HG03280 (cell line): ENCODE results near the gene SDK1.
A peak's percentile ranks its signal among the peaks of the same experiment; 100 is the strongest.
"Not testable (repeated sequence)": the region's sequence is repeated elsewhere in the genome, so short reads cannot be mapped to it uniquely, and the experiment has no call there.

ENCODE experiments used
- ATAC-seq: cut with Tn5 transposase; IDR thresholded peaks from one replicate; pipeline ENCODE4 v1.9.1; 2021; ENCODE audit warnings: mild to moderate bottlenecking, moderate library complexity; ENCODE audit not compliant: unreplicated experiment

The SDK1 gene

GRCh38 chr7:3943779-3944520 lies 642.9 kb downstream of the SDK1 start:
- ATAC-seq = no peak

DNA sequence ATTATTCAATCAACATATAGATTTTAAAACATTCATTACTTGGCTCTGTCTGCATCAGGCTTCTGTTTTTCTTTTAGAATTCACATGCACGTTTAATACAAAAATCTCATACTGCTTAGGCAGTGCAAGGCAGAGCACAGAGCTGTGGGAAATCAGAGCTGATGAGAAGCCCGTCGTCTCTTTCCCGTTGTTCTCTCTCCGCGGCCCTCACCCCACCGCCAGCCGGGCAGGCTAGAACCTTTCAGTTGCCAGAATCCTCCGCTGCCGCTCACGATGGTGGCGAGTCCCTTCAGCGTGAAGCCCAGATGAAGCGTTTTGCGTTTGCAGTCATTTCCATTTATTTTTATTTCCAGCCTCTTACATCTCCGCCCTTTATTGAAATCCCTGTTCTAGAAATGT lies 648.2 kb downstream of the SDK1 start:
- ATAC-seq = no peak

GRCh38 chr7:3950249-3950648 lies 649.2 kb downstream of the SDK1 start:
- no peak for ATAC-seq

- no peak for ATAC-seq
Observed at GRCh38 chr7:3951316-3952055, 650.4 kb downstream of the SDK1 start.

GRCh38 chr7:3953133-3953532 lies 652.1 kb downstream of the SDK1 start:
- no peak for ATAC-seq

DNA sequence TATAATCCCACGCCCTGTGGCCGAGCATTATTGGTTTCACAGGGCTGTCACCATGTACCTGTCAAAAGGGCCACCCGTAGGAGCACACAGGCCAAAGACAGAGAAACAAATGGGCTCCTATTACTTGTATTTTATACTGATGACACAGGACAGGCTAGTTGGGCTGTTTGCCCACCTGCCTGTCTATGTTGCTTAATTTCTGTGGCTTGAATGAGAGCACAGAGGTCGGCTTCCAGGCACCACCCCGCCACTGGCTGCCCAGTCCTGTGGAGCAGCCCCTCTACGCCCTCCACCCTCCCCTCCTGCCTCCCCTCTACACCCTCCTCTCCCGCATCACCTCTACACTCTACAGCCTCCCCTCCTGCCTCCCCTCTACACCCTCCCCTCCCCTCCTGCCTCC lies 652.9 kb downstream of the SDK1 start:
- ATAC-seq = no peak

DNA sequence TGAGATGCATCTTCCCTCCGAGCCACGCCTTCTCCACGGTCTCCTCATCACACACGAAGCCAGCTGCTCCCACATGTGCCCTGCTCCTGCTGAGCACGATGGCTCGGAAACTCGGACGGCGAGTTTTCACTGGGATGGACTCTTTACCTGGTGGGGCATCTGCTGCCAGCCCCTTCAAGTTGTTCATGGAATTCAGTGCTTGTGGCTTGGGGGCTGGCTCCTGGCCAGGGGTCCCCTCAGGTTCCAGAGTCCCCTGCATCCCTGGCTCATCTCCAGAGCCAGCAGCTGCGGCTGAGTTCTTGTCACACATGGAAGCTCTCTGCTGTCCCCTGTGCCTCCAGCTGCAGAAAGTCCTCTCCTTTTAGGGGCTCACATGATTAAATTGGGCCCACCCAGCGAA lies 654.0 kb downstream of the SDK1 start:
- no peak for ATAC-seq

- ATAC-seq = peak; percentile 65
Observed at GRCh38 chr7:3955751-3956696, 655.0 kb downstream of the SDK1 start.

GRCh38 chr7:3956949-3957348 lies 655.9 kb downstream of the SDK1 start:
- peak; percentile 64 for ATAC-seq

GRCh38 chr7:3957472-3958108 lies 656.5 kb downstream of the SDK1 start:
- peak; percentile 36 for ATAC-seq

DNA sequence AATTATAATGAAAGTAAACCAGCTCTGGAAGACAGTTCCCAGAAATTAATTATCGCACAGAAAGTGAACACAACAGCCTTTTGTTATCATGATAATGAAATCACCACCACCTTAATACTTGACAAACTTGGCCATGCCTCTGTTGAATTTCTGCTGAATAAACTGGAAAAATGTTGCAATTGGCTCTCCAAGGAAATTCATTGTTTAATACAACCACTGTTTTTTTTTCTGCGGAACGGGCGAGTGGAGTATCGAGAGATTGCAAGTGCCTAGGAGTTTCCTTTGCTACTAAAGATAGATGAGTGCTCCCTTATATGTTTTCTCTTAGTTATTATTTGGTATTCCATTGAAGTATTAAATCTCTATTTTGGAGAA lies 657.0 kb downstream of the SDK1 start:
- no peak for ATAC-seq

GRCh38 chr7:3959364-3959763 lies 658.3 kb downstream of the SDK1 start:
- no peak for ATAC-seq

GRCh38 chr7:3960050-3960763 lies 659.2 kb downstream of the SDK1 start:
- ATAC-seq = no peak

DNA sequence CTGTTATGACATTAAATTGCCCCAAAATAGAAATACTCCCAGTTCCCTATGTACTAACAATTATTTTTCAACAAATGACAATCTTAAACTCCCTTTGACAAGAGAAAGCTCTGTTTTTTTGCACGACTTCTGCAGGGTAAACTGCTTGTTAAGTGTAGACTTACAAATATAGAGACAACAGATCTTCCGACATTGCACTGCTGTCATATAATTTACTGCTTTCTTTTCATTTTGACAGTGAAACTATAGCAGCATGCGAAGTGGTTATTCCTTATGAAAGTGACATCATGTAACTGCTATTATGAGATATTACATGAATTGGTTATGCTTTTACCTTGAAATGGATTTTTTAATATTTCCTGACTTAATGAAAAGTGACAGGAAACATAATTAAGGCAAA lies 659.9 kb downstream of the SDK1 start:
- no peak for ATAC-seq

- no peak for ATAC-seq
Observed at GRCh38 chr7:3961857-3962503, 660.9 kb downstream of the SDK1 start.

DNA sequence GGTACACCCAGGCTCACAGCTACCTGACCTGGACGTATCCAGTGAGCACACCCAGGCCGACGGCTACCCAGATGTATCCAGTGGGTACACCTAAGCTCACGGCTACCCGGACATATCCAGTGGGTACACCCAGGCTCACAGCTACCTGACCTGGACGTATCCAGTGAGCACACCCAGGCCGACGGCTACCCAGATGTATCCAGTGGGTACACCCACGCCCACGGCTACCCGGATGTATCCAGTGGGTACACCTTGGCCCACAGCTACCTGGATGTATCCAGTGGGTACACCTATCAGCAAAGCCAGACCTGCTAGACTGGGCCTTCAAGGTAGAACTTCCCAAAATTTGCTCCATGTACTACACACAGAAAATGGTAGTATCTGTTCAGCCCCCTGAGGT lies 662.7 kb downstream of the SDK1 start:
- not testable (repeated sequence) for ATAC-seq

DNA sequence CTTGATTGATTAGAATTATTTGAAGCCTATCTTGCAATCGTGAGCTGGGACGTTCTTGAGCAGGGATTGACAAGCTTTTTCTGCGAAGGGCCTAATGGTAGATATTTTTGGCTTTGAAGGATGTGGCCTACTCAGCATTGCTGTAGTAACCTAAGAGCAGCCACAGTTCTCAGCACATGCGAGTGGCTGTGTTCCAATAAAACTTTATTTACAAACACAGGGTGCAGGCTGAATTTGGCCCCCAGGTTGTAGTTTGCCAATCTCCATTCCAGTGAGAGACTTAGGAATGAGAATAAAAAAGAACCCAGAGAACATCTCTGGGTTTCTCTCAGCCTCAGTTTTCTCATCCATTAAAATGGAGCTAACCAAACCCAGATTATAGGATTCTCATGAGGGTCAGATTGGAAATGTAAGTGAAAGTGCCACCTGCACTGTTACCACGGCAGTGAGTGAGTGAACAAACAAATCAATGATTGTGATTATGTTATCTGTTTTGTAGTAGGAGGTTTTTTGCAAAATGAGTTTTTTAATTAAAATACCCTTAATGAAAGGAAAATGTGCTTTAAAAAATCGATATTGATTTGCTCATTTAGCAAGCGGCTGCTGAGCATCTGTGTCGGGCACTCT lies 664.0 kb downstream of the SDK1 start:
- ATAC-seq = no peak

DNA sequence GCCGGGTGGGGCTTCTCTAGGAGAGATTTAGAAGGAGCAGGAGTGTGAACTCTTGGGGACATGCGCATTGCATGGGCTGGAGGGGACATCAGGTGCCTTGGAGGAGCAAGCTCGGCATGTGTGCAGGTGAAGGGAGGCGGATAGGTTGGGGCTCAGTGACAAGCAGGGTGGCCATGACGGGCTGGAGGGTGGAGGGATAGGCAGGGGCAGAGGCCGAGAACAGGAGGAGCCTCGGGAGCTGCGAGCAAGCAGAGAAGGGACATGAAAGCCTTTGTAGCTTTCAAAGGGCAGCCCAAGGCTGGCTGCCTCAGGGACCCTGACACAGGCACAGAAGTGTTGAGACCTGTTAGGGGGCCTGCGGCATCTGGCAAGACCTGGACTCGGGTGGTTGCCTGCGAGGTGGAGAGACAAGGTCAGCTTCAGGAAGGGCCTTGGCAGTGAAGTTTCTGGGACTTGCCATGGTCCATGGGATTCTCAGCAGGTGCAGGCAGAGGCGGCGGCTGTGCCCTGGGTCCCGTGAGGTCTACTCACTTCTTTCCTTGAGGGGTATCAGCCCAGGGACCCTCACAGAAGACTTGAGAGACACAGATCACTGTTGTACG lies 664.8 kb downstream of the SDK1 start:
- ATAC-seq = no peak

GRCh38 chr7:3968234-3968633 lies 667.2 kb downstream of the SDK1 start:
- no peak for ATAC-seq
